HepG2 (cell line): ENCODE measurements around the gene ZBTB46. TPM values are rescaled to one million over a fixed set of nuclear protein-coding genes. Genes with fewer than 3 reads are reported as not detected.

Experiments used
- BATF2 ChIP-seq: sonication (generic); formaldehyde crosslinking; IDR thresholded peaks from 2 replicates; pipeline ENCODE4 v1.8.0; 2022; ENCODE audit warnings: mild to moderate bottlenecking, missing genetic modification reagents, moderate library complexity
- BCL6 ChIP-seq: IDR thresholded peaks from 2 replicates; pipeline ENCODE4 v1.6.1; 2016; ENCODE audit warnings: missing genetic modification reagents, missing compliant biosample characterization
- BHLHE40 ChIP-seq: IDR thresholded peaks from 2 replicates; pipeline ENCODE4 v1.6.1; 2011; ENCODE audit warnings: low read length, improper control_type of control experiment
- BORCS8-MEF2B ChIP-seq: sonication (generic); formaldehyde crosslinking; IDR thresholded peaks from 2 replicates; pipeline ENCODE4 v1.8.0; 2022; ENCODE audit warnings: mild to moderate bottlenecking, missing genetic modification reagents
- CCDC6 ChIP-seq: sonication (generic); formaldehyde crosslinking; IDR thresholded peaks from 2 replicates; pipeline ENCODE4 v1.8.1; 2022; ENCODE audit warnings: mild to moderate bottlenecking, missing genetic modification reagents, moderate library complexity
- DZIP1 ChIP-seq: sonication (generic); formaldehyde crosslinking; IDR thresholded peaks from 2 replicates; pipeline ENCODE4 v1.5.0; 2020; ENCODE audit warnings: mild to moderate bottlenecking, missing genetic modification reagents
- FOXJ3 ChIP-seq: sonication (generic); formaldehyde crosslinking; IDR thresholded peaks from 2 replicates; pipeline ENCODE4 v1.4.0; 2020; ENCODE audit warnings: missing genetic modification reagents, mild to moderate bottlenecking, borderline replicate concordance
- GATAD2A ChIP-seq: IDR thresholded peaks from 2 replicates; pipeline ENCODE4 v1.6.1; 2016
- IKZF5 ChIP-seq: IDR thresholded peaks from 2 replicates; pipeline ENCODE4 v1.6.1; 2018; ENCODE audit warnings: missing genetic modification reagents, mild to moderate bottlenecking, missing compliant biosample characterization
- MXD4 ChIP-seq: IDR thresholded peaks from 2 replicates; pipeline ENCODE4 v1.6.1; 2016; ENCODE audit warnings: mild to moderate bottlenecking, missing biosample characterization, missing genetic modification reagents
- NFATC3 ChIP-seq: sonication (generic); formaldehyde crosslinking; IDR thresholded peaks from 2 replicates; pipeline ENCODE4 v1.5.1; 2020; ENCODE audit warnings: mild to moderate bottlenecking, missing genetic modification reagents
- NFYC ChIP-seq: IDR thresholded peaks from 2 replicates; pipeline ENCODE4 v1.6.1; 2016; ENCODE audit warnings: missing genetic modification reagents, missing compliant biosample characterization
- SMAD3 ChIP-seq: sonication (generic); formaldehyde crosslinking; IDR thresholded peaks from 2 replicates; pipeline ENCODE4 v1.4.0; 2020; ENCODE audit warnings: missing genetic modification reagents
- SMARCC2 ChIP-seq: fragments of 450-650 bp; IDR thresholded peaks from 2 replicates; pipeline ENCODE4 v1.6.1; 2017; ENCODE audit warnings: antibody characterized with exemption, mild to moderate bottlenecking
- THAP11 ChIP-seq: IDR thresholded peaks from 2 replicates; pipeline ENCODE4 v1.6.1; 2016; ENCODE audit warnings: missing biosample characterization, missing genetic modification reagents
- TSC22D2 ChIP-seq: sonication (generic); formaldehyde crosslinking; IDR thresholded peaks from 2 replicates; pipeline ENCODE4 v1.5.1; 2020; ENCODE audit warnings: missing genetic modification reagents, mild to moderate bottlenecking, borderline replicate concordance
- ZBTB21 ChIP-seq: sonication (generic); formaldehyde crosslinking; IDR thresholded peaks from 2 replicates; pipeline ENCODE4 v1.4.0; 2020; ENCODE audit warnings: missing genetic modification reagents
- ZBTB26 ChIP-seq: IDR thresholded peaks from 2 replicates; pipeline ENCODE4 v1.6.1; 2016; ENCODE audit warnings: missing compliant biosample characterization, missing genetic modification reagents, borderline replicate concordance
- ZNF576 ChIP-seq: sonication (generic); formaldehyde crosslinking; IDR thresholded peaks from 2 replicates; pipeline ENCODE4 v1.4.0; 2020; ENCODE audit warnings: mild to moderate bottlenecking, missing genetic modification reagents
- ZNF737 ChIP-seq: sonication (generic); formaldehyde crosslinking; IDR thresholded peaks from 2 replicates; pipeline ENCODE4 v1.5.0; 2020; ENCODE audit warnings: missing genetic modification reagents, mild to moderate bottlenecking, borderline replicate concordance
- ZNF891 ChIP-seq: sonication (generic); formaldehyde crosslinking; IDR thresholded peaks from 2 replicates; pipeline ENCODE4 v1.5.0; 2020; ENCODE audit warnings: mild to moderate bottlenecking, missing genetic modification reagents
- polyA plus RNA-seq, 8 experiments: library from polyadenylated mRNA; depleted of rRNA in 3 of 8; stranded (reverse) in 7 of 8; unstranded in 1 of 8; fragments of >200 nt; fragmentation: Illumina TruSeq in 4 of 8; extraction: Trizol in 4 of 8; gene quantifications; 2 replicates each; pipeline versions ENCODE4 v1.2.1 to v1.2.3, GENCODE V29; 2011 to 2016; ENCODE audit warnings: low read depth in 4 of 8, missing spikeins in 1 of 8, mixed read lengths in 1 of 8; ENCODE audit not compliant: insufficient read depth in 1 of 8
- total RNA-seq, 5 experiments: library from RNA; depleted of rRNA; stranded (reverse); fragments of >200 nt; fragmentation: Illumina TruSeq; extraction: Trizol; gene quantifications; 2 replicates each; pipeline ENCODE4 v1.2.3, GENCODE V29; 2016; ENCODE audit warnings: low read depth in 1 of 5

Gene ZBTB46
- total and polyA plus RNA-seq, 2 of the 13 experiments (the other 11 are each of a cell fraction or from before 2014, with no cell fraction given): 1.6 to 13.5 TPM

- TF ChIP-seq ZBTB26 (CRISPR knock-in tag): no peak
- peak; percentile 41; the same call in 1 of the 2 replicates for TF ChIP-seq BORCS8-MEF2B (CRISPR knock-in tag)
- no peak for TF ChIP-seq NFYC (CRISPR knock-in tag)
- no peak for TF ChIP-seq SMARCC2
- no peak for TF ChIP-seq DZIP1
- TF ChIP-seq ZNF891: no peak
- no peak for TF ChIP-seq BATF2 (CRISPR knock-in tag)
- TF ChIP-seq IKZF5 (CRISPR knock-in tag): peak; percentile 21; the same call in 1 of the 2 replicates
- no peak for TF ChIP-seq NFATC3 (CRISPR knock-in tag)
- TF ChIP-seq CCDC6 (CRISPR knock-in tag): no peak
- TF ChIP-seq THAP11 (CRISPR knock-in tag): 0 out of 2 replicates have a peak, but pooled peaks have one; percentile 27
- 0 out of 2 replicates have a peak, but pooled peaks have one; percentile 74 for TF ChIP-seq ZNF576 (CRISPR knock-in tag)
- TF ChIP-seq FOXJ3 (CRISPR knock-in tag): no peak
- TF ChIP-seq ZNF737 (CRISPR knock-in tag): no peak
- TF ChIP-seq BHLHE40: no peak
- TF ChIP-seq ZBTB21 (CRISPR knock-in tag): 0 out of 2 replicates have a peak, but pooled peaks have one; percentile 21
- TF ChIP-seq GATAD2A: 0 out of 2 replicates have a peak, but pooled peaks have one; percentile 26
- no peak for TF ChIP-seq SMAD3
- TF ChIP-seq BCL6 (CRISPR knock-in tag): no peak
- TF ChIP-seq MXD4: no peak
- peak; percentile 24; the same call in 1 of the 2 replicates for TF ChIP-seq TSC22D2 (CRISPR knock-in tag)
Measured at GRCh38 chr20:63833776-63834490, 2.9 kb upstream of the ZBTB46 start (continued).
